B cell (primary cell): Measurements from ENCODE around the gene PRAC2. TPM values are rescaled to one million over a fixed set of nuclear protein-coding genes. Genes with fewer than 3 reads are reported as not detected.

Experiments used
- ATAC-seq: fragments of 200-7000 bp; cut with Tn5 transposase; one replicate; pipeline ENCODE4 v1.10.0; 2021; ENCODE audit warnings: low read depth, mild to moderate bottlenecking, moderate number of reproducible peaks, moderate library complexity
- CTCF ChIA-PET: fragments of 350-600 bp; sonication (Branson Sonifier 250); formaldehyde crosslinking; loops from one replicate; lab custom pipeline; 2021; ENCODE audit warnings: antibody characterized with exemption, inconsistent platforms; lab: Charles Lee
- POLR2A ChIA-PET: fragments of 350-600 bp; sonication (Branson Sonifier 250); formaldehyde crosslinking; loops from one replicate; lab custom pipeline; 2021; ENCODE audit warnings: antibody characterized with exemption; lab: Charles Lee
- DNase-seq: peaks from one replicate; pipeline ENCODE4 v3.0.0; 2013
- H2AFZ ChIP-seq: 2 replicates; pipeline ENCODE4 v1.6.1; 2012; ENCODE audit warnings: mild to moderate bottlenecking, low read depth, low read length; ENCODE audit not compliant: insufficient read depth, poor library complexity, severe bottlenecking
- H3K27ac ChIP-seq, 2 donors: 1 replicate in 1 of 2; 2 replicates in 1 of 2; pipeline ENCODE4 v1.5.1; 2012 to 2013; ENCODE audit warnings: low read length in 2 of 2, mild to moderate bottlenecking in 2 of 2, moderate library complexity in 1 of 2
- H3K27me3 ChIP-seq, 4 experiments: fragments of 200-600 bp in 1 of 4; sonication (generic) in 1 of 4; replicated peaks in 1 of 4; 1 replicate in 2 of 4; 2 replicates in 2 of 4; pipeline versions ENCODE4 v1.6.1 to v1.7.0; 2013 to 2016; ENCODE audit warnings: low read length in 3 of 4, mild to moderate bottlenecking in 2 of 4, mixed read lengths in 1 of 4, moderate library complexity in 1 of 4; ENCODE audit not compliant: insufficient read depth in 4 of 4, control insufficient read depth in 3 of 4; ENCODE audit errors: control extremely low read depth in 1 of 4
- H3K36me3 ChIP-seq, 2 experiments: replicated peaks in 1 of 2; 1 replicate in 1 of 2; 2 replicates in 1 of 2; pipeline versions ENCODE4 v1.6.1 to v1.7.1; 2013; ENCODE audit warnings: low read length in 1 of 2; ENCODE audit not compliant: insufficient read depth in 2 of 2, control insufficient read depth in 1 of 2; ENCODE audit errors: control extremely low read depth in 1 of 2, extremely low read depth in 1 of 2
- H3K4me1 ChIP-seq, 2 donors: fragments of 200-600 bp in 1 of 2; sonication (generic) in 1 of 2; 1 replicate in 1 of 2; 2 replicates in 1 of 2; pipeline versions ENCODE4 v1.5.1 to v1.6.1; 2013 to 2017; ENCODE audit warnings: low read length in 2 of 2; ENCODE audit not compliant: control insufficient read depth in 2 of 2, insufficient read depth in 2 of 2
- H3K4me2 ChIP-seq: replicated peaks from 2 replicates; pipeline ENCODE3; 2012; ENCODE audit warnings: mild to moderate bottlenecking, low read depth, low read length; ENCODE audit not compliant: poor library complexity, severe bottlenecking
- H3K4me3 ChIP-seq, 5 experiments: fragments of 200-600 bp in 1 of 5; sonication (generic) in 1 of 5; 1 replicate in 3 of 5; 2 replicates in 2 of 5; pipeline versions ENCODE4 v1.5.1 to v1.7.0; 2011 to 2016; ENCODE audit warnings: low read length in 4 of 5, mild to moderate bottlenecking in 4 of 5, low read depth in 2 of 5, control low read depth in 1 of 5, moderate library complexity in 1 of 5; ENCODE audit not compliant: insufficient read depth in 1 of 5; ENCODE audit errors: control extremely low read depth in 1 of 5, extremely low read depth in 1 of 5
- H3K79me2 ChIP-seq: fragments of 200-600 bp; sonication (generic); one replicate; pipeline ENCODE4 v1.6.0; 2016; ENCODE audit warnings: low read length; ENCODE audit not compliant: control insufficient read depth, insufficient read depth
- H3K9ac ChIP-seq: fragments of 200-600 bp; sonication (generic); 2 replicates; pipeline ENCODE4 v1.6.1; 2017; ENCODE audit warnings: mild to moderate bottlenecking, low read length, moderate library complexity
- H3K9me3 ChIP-seq, 3 donors: one replicate each; pipeline versions ENCODE4 v1.6.1 to v1.7.1; 2013; ENCODE audit warnings: low read length in 2 of 3; ENCODE audit not compliant: control insufficient read depth in 2 of 3, insufficient read depth in 1 of 3; ENCODE audit errors: control extremely low read depth in 1 of 3
- H4K20me1 ChIP-seq: 2 replicates; pipeline ENCODE4 v1.6.0; 2012; ENCODE audit warnings: mild to moderate bottlenecking, low read length; ENCODE audit not compliant: insufficient read depth, control insufficient read depth, poor library complexity, severe bottlenecking
- H3K27ac Mint-ChIP-seq: one replicate; pipeline ENCODE4 v1.8.0; 2021; ENCODE audit warnings: mixed read lengths
- H3K27me3 Mint-ChIP-seq: one replicate; pipeline ENCODE4 v1.8.0; 2021; ENCODE audit warnings: mixed read lengths
- H3K4me1 Mint-ChIP-seq: one replicate; pipeline ENCODE4 v1.8.0; 2021; ENCODE audit warnings: mixed read lengths
- H3K4me3 Mint-ChIP-seq: one replicate; pipeline ENCODE4 v1.8.0; 2021; ENCODE audit warnings: mixed read lengths
- H3K9me3 Mint-ChIP-seq: one replicate; pipeline ENCODE4 v1.8.0; 2022; ENCODE audit warnings: mixed read lengths; ENCODE audit not compliant: insufficient read depth
- CTCF ChIP-seq: fragments of 200-600 bp; IDR thresholded peaks from one replicate; pipeline ENCODE4 v1.8.0; 2022; ENCODE audit warnings: antibody characterized with exemption, mild to moderate bottlenecking
- EZH2 ChIP-seq: IDR thresholded peaks from 2 replicates; pipeline ENCODE4 v1.6.1; 2012; ENCODE audit warnings: borderline replicate concordance, low read depth, mild to moderate bottlenecking, moderate library complexity, low read length; ENCODE audit not compliant: insufficient read depth, poor library complexity, severe bottlenecking
- WGBS: methylation state at CpG from one replicate; pipeline ENCODE4 v1.1.5; 2013; ENCODE audit warnings: missing lambda C conversion rate; ENCODE audit not compliant: insufficient coverage; 5-methylcytosine and 5-hydroxymethylcytosine counted together
- intact Hi-C: fragments of 100-400 bp; cut with micrococcal nuclease; formaldehyde crosslinking; loops from one replicate; pipeline ENCODE4 v1.10.0; 2022
- polyA minus RNA-seq: library from RNA; depleted of rRNA, polyadenylated mRNA; stranded (reverse); fragments of >200 nt; gene quantifications from 2 replicates; pipeline ENCODE4 v1.2.3, GENCODE V29; 2012
- polyA plus RNA-seq: library from polyadenylated mRNA; depleted of rRNA; stranded (reverse); fragments of >200 nt; gene quantifications from 2 replicates; pipeline ENCODE4 v1.2.3, GENCODE V29; 2012
- total RNA-seq, 2 donors: library from RNA; stranded (reverse); fragments of 120-200 nt in 1 of 2; gene quantifications; 1 replicate in 1 of 2; 2 replicates in 1 of 2; pipeline versions ENCODE4 v1.2.3 to v1.2.4, GENCODE V29; 2013 to 2022

The PRAC2 gene
- total RNA-seq (not detected in 2 replicates), polyA plus RNA-seq (not detected in 2 replicates), polyA minus RNA-seq (not detected in 2 replicates)
- not detected for total RNA-seq (2013)

DNA sequence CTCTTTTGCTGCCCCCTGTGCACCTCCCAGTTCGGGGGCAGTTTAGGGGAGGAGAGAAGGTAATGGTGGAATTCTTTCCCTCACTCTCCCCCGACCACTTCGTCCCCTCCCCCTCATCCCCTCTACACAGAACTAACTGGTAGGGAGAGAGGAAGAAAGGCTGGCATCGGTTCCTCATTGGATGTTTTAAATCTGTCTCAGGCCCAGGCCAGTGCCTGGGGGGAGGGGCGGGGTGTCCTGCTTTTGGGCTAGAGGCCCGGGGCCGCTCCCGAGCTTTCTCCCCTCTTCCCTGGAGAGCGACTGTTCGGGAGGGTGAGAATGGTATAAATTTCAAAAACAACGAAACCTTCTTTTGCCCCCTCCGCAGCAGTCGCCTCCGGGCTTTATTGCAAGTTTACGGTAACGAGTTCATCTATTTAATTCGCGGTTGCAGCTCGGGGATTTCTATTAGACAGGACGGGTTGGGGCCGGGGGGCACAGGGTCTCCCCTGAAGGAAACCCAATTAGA, at the start of gene PRAC2:
Gene PRAC2 (plus strand): TSS at position 271 of the 508 bp plus-strand sequence. CDS start 1,226 bp downstream, outside the sequence.
- H3K4me2 ChIP-seq: peak within 1 kb of the TSS; percentile 54

More for the DNA sequence above, at the start of gene PRAC2:
- 1% methylated on average over 12 of the region's 21 CpGs for WGBS
- Histone ChIP-seq H2AFZ (no peak within 1 kb of the TSS), H4K20me1 (no peaks in the 10 kb centered on the region), H3K9ac (no peak within 1 kb of the TSS), H3K4me1 (peaks cover 51 to 76% of the 10 kb centered on the region in 2 donors), H3K79me2 (no peaks in the 10 kb centered on the region), H3K9me3 (peaks cover 2 to 83% (median 13%) of the 10 kb centered on the region in 3 donors), H3K27ac (no peak within 1 kb of the TSS), H3K4me3 (peak within 1 kb of the TSS in 2 of 5 experiments; percentile 17 to 18), H3K27me3 (peaks cover 0 to 100% (median 91%) of the 10 kb centered on the region in 4 experiments), H3K36me3 (no peaks in the 10 kb centered on the region)
- H3K27ac Mint-ChIP-seq: peak within 1 kb of the TSS; percentile 69
- H3K4me1 Mint-ChIP-seq: peaks cover 39% of the 10 kb centered on the region
- DNase-seq (peak; percentile 48), ATAC-seq (no peak)
- CTCF ChIA-PET: interaction anchor here (0.9 to 2.9 kb wide), 8 partner anchors 13 to 162 kb away, joined by 3 to 21 read pairs (median 10); no protein-coding TSS in a partner anchor
- intact Hi-C loops: loop anchor here (10.0 kb wide), 1 partner anchor 272 kb away; the partner anchor contains the start of gene IGF2BP1
- H3K4me3 Mint-ChIP-seq: peak within 1 kb of the TSS; percentile 62
- H3K27me3 Mint-ChIP-seq: peaks cover 84% of the 10 kb centered on the region
- no peaks in the 10 kb centered on the region for H3K9me3 Mint-ChIP-seq
- POLR2A ChIA-PET: no interaction called here
- TF ChIP-seq CTCF (no peak), EZH2 (no peak)
